H1 (cell line): Measurements from ENCODE around the gene LRRTM4. TPM values are rescaled to one million over a fixed set of nuclear protein-coding genes. Genes with fewer than 3 reads are reported as not detected.

Experiments
- CTCF ChIA-PET: fragments of 300-600 bp; sonication (Branson Sonifier 250); formaldehyde crosslinking; loops from one replicate; lab custom pipeline; 2021; ENCODE audit not compliant: partially characterized antibody; lab: Charles Lee
- POLR2A ChIA-PET: fragments of 300-600 bp; sonication (Branson Sonifier 250); formaldehyde crosslinking; loops from one replicate; lab custom pipeline; 2021; ENCODE audit warnings: inconsistent platforms; ENCODE audit not compliant: partially characterized antibody; lab: Charles Lee
- DNase-seq, 2 experiments: peaks; one replicate each; pipeline versions ENCODE4 v3.0.0 to v3.0.0-alpha.2; 2010 to 2022; ENCODE audit warnings: low spot score in 2 of 2, low read depth in 1 of 2, mixed read lengths in 1 of 2
- FAIRE-seq: peaks from 2 replicates; lab custom pipeline; 2011; peaks lifted over from hg19 to GRCh38; lab: Jason Lieb, UNC
- H2AFZ ChIP-seq: 2 replicates; pipeline ENCODE4 v1.8.1; 2012; ENCODE audit warnings: low read length, inconsistent platforms
- H2AK5ac ChIP-seq: 2 replicates; pipeline ENCODE4 v1.6.1; 2013; ENCODE audit warnings: low read depth, low read length
- H2BK120ac ChIP-seq: replicated peaks from 2 replicates; pipeline ENCODE3; 2013; ENCODE audit warnings: low read depth, low read length, inconsistent platforms
- H2BK12ac ChIP-seq: 2 replicates; pipeline ENCODE4 v1.6.1; 2013; ENCODE audit warnings: low read depth, low read length
- H2BK15ac ChIP-seq: 2 replicates; pipeline ENCODE4 v1.6.1; 2013; ENCODE audit warnings: low read length
- H2BK20ac ChIP-seq: 2 replicates; pipeline ENCODE4 v1.6.1; 2013; ENCODE audit warnings: low read length
- H2BK5ac ChIP-seq: 2 replicates; pipeline ENCODE4 v1.6.1; 2013; ENCODE audit warnings: low read depth, low read length
- H3K14ac ChIP-seq: 2 replicates; pipeline ENCODE4 v1.6.1; 2013; ENCODE audit warnings: inconsistent platforms; ENCODE audit not compliant: insufficient read length
- H3K18ac ChIP-seq: 2 replicates; pipeline ENCODE4 v1.6.1; 2013; ENCODE audit warnings: low read length; ENCODE audit errors: extremely low read depth
- H3K23ac ChIP-seq: 2 replicates; pipeline ENCODE4 v1.6.1; 2013; ENCODE audit warnings: inconsistent platforms; ENCODE audit not compliant: insufficient read length
- H3K23me2 ChIP-seq: 2 replicates; pipeline ENCODE4 v1.6.1; 2013; ENCODE audit warnings: low read depth, low read length
- H3K27ac ChIP-seq: 2 replicates; pipeline ENCODE4 v1.6.1; 2011; ENCODE audit warnings: low read depth, low read length, inconsistent platforms
- H3K27me3 ChIP-seq, 4 experiments: replicated peaks in 1 of 4; 1 replicate in 1 of 4; 2 replicates in 3 of 4; pipeline versions ENCODE4 v1.6.1 to v1.8.1; 2011 to 2013; ENCODE audit warnings: low read length in 3 of 4, mild to moderate bottlenecking in 3 of 4, inconsistent platforms in 2 of 4, mixed read lengths in 2 of 4, moderate library complexity in 1 of 4; ENCODE audit not compliant: control insufficient read depth in 3 of 4, insufficient read depth in 3 of 4; ENCODE audit errors: extremely low read depth in 1 of 4
- H3K36me3 ChIP-seq, 4 experiments: 2 replicates each; pipeline versions ENCODE4 v1.6.1 to v1.8.1; 2011 to 2013; ENCODE audit warnings: mild to moderate bottlenecking in 4 of 4, low read length in 3 of 4, moderate library complexity in 2 of 4, control low read depth in 1 of 4, inconsistent platforms in 1 of 4; ENCODE audit not compliant: insufficient read depth in 4 of 4, control insufficient read depth in 2 of 4
- H3K4ac ChIP-seq: replicated peaks from 2 replicates; pipeline ENCODE3; 2013; ENCODE audit warnings: low read length, low read depth, mixed read lengths, inconsistent platforms; ENCODE audit not compliant: insufficient read length
- H3K4me1 ChIP-seq, 4 experiments: replicated peaks in 1 of 4; 1 replicate in 1 of 4; 2 replicates in 3 of 4; pipeline versions ENCODE4 v1.6.1 to v1.8.1; 2011 to 2013; ENCODE audit warnings: low read length in 3 of 4, inconsistent platforms in 2 of 4, mixed read lengths in 1 of 4; ENCODE audit not compliant: insufficient read depth in 4 of 4, control insufficient read depth in 3 of 4
- H3K4me2 ChIP-seq, 2 experiments: 2 replicates each; pipeline versions ENCODE4 v1.6.1 to v1.8.1; 2011 to 2013; ENCODE audit warnings: low read depth in 2 of 2, low read length in 2 of 2, control low read depth in 1 of 2, inconsistent platforms in 1 of 2, mild to moderate bottlenecking in 1 of 2; ENCODE audit not compliant: insufficient read depth in 1 of 2
- H3K4me3 ChIP-seq, 4 experiments: fragments of 200-600, 300-600 bp in 1 of 4; sonication (generic), shearing (Covaris generic), sonication (Bioruptor Twin) in 1 of 4; 2 replicates each; pipeline versions ENCODE4 v1.5.1 to v1.8.1; 2011 to 2016; ENCODE audit warnings: low read length in 4 of 4, low read depth in 3 of 4, control low read depth in 2 of 4, inconsistent platforms in 2 of 4, mild to moderate bottlenecking in 2 of 4, mixed read lengths in 1 of 4, moderate library complexity in 1 of 4; ENCODE audit not compliant: insufficient read depth in 2 of 4; ENCODE audit errors: extremely low read depth in 1 of 4
- H3K56ac ChIP-seq: replicated peaks from 2 replicates; pipeline ENCODE3; 2013; ENCODE audit warnings: low read depth, mild to moderate bottlenecking, mixed read lengths, low read length, inconsistent platforms; ENCODE audit not compliant: insufficient read length
- H3K79me1 ChIP-seq: 2 replicates; pipeline ENCODE4 v1.6.1; 2013; ENCODE audit warnings: low read depth, low read length, control low read depth
- H3K79me2 ChIP-seq, 2 experiments: 2 replicates each; pipeline versions ENCODE4 v1.6.1 to v1.8.1; 2012 to 2013; ENCODE audit warnings: low read length in 2 of 2, mild to moderate bottlenecking in 2 of 2, inconsistent platforms in 1 of 2; ENCODE audit not compliant: insufficient read depth in 2 of 2, control insufficient read depth in 1 of 2
- H3K9ac ChIP-seq, 4 experiments: replicated peaks in 1 of 4; 1 replicate in 1 of 4; 2 replicates in 3 of 4; pipeline versions ENCODE4 v1.6.1 to v1.8.1; 2011 to 2013; ENCODE audit warnings: low read depth in 3 of 4, low read length in 3 of 4, control low read depth in 2 of 4, mild to moderate bottlenecking in 2 of 4, moderate library complexity in 2 of 4, inconsistent platforms in 1 of 4; ENCODE audit errors: extremely low read depth in 1 of 4
- H3K9me3 ChIP-seq, 2 experiments: 2 replicates each; pipeline versions ENCODE4 v1.6.1 to v1.8.1; 2012 to 2013; ENCODE audit warnings: mild to moderate bottlenecking in 2 of 2, moderate library complexity in 2 of 2, control low read depth in 1 of 2, inconsistent platforms in 1 of 2, low read depth in 1 of 2, low read length in 1 of 2, mixed read lengths in 1 of 2; ENCODE audit not compliant: insufficient read depth in 2 of 2
- H4K20me1 ChIP-seq, 2 experiments: replicated peaks in 1 of 2; 2 replicates each; pipeline versions ENCODE3 to v1.8.1; 2011 to 2013; ENCODE audit warnings: inconsistent platforms in 2 of 2, low read length in 2 of 2, mild to moderate bottlenecking in 1 of 2; ENCODE audit not compliant: insufficient read depth in 2 of 2, control insufficient read depth in 1 of 2
- H4K5ac ChIP-seq: 2 replicates; pipeline ENCODE4 v1.6.1; 2013; ENCODE audit warnings: low read length, low read depth, mixed read lengths, inconsistent platforms; ENCODE audit not compliant: insufficient read length
- H4K8ac ChIP-seq: 2 replicates; pipeline ENCODE4 v1.8.0; 2013; ENCODE audit warnings: mild to moderate bottlenecking, moderate library complexity, low read length, inconsistent platforms; ENCODE audit not compliant: insufficient read depth; ENCODE audit errors: extremely low read depth
- H4K91ac ChIP-seq: replicated peaks from 2 replicates; pipeline ENCODE3; 2013; ENCODE audit warnings: low read length, mixed read lengths, inconsistent platforms; ENCODE audit not compliant: insufficient read length
- BCL11A ChIP-seq, 2 experiments: IDR thresholded peaks; one replicate each; pipeline ENCODE4 v1.6.1; 2011; ENCODE audit warnings: low read depth in 2 of 2, low read length in 2 of 2, mild to moderate bottlenecking in 2 of 2
- MAFK ChIP-seq: IDR thresholded peaks from 2 replicates; pipeline ENCODE4 v1.6.1; 2012; ENCODE audit warnings: low read depth, mild to moderate bottlenecking, improper control_type of control experiment, low read length
- NRF1 ChIP-seq: IDR thresholded peaks from 2 replicates; pipeline ENCODE4 v1.6.1; 2011; ENCODE audit warnings: mild to moderate bottlenecking, low read depth, low read length, improper control_type of control experiment
- PHF8 ChIP-seq: fragments of 200-600 bp; sonication (generic); conservative IDR thresholded peaks from 2 replicates; pipeline ENCODE4 v1.7.1; 2012; ENCODE audit warnings: low read depth, mild to moderate bottlenecking, inconsistent platforms, low read length, moderate library complexity
- POU5F1 ChIP-seq: IDR thresholded peaks from 2 replicates; pipeline ENCODE4 v1.6.1; 2011; ENCODE audit warnings: low read depth, mild to moderate bottlenecking, low read length, moderate library complexity
- RBBP5 ChIP-seq: IDR thresholded peaks from 2 replicates; pipeline ENCODE4 v1.7.1; 2012; ENCODE audit warnings: low read depth, mild to moderate bottlenecking, inconsistent platforms, low read length, moderate library complexity, borderline replicate concordance
- SIRT6 ChIP-seq: IDR thresholded peaks from one replicate; pipeline ENCODE4 v1.7.1; 2012; ENCODE audit warnings: low read length, inconsistent platforms
- SP2 ChIP-seq: IDR thresholded peaks from 2 replicates; pipeline ENCODE4 v1.6.1; 2012; ENCODE audit warnings: mild to moderate bottlenecking, low read length, inconsistent platforms
- SRF ChIP-seq: IDR thresholded peaks from 2 replicates; pipeline ENCODE4 v1.6.1; 2011; ENCODE audit warnings: mild to moderate bottlenecking, low read depth, low read length, moderate library complexity
- SUZ12 ChIP-seq: fragments of 200-600 bp; sonication (generic); IDR thresholded peaks from 2 replicates; pipeline ENCODE4 v1.6.1; 2012; ENCODE audit warnings: mild to moderate bottlenecking, inconsistent platforms, low read length, moderate library complexity, mixed read lengths
- TAF7 ChIP-seq: optimal IDR thresholded peaks from 2 replicates; pipeline ENCODE3; 2011; ENCODE audit warnings: low read depth, mild to moderate bottlenecking, inconsistent platforms, low read length, moderate library complexity, borderline replicate concordance
- WGBS, 2 experiments: shearing (Covaris generic) in 1 of 2; methylation state at CpG; one replicate each; pipeline versions ENCODE4 v1.1.6 to v1.1.7; 2013 to 2015; ENCODE audit warnings: low lambda C conversion rate in 2 of 2, mixed read lengths in 2 of 2, inconsistent platforms in 1 of 2, low coverage in 1 of 2, missing lambda C conversion rate in 1 of 2; ENCODE audit not compliant: insufficient replicate concordance in 2 of 2, insufficient coverage in 1 of 2, insufficient read length in 1 of 2; ENCODE audit errors: extremely low coverage in 1 of 2, missing lambda C conversion rate in 1 of 2; 5-methylcytosine and 5-hydroxymethylcytosine counted together
- polyA plus RNA-seq, 7 experiments: library from polyadenylated mRNA; depleted of rRNA in 3 of 7; stranded (reverse) in 5 of 7; unstranded in 2 of 7; fragments of >200 nt in 5 of 7; fragments of 200-250 nt in 2 of 7; gene quantifications; 1 replicate in 5 of 7; 2 replicates in 1 of 7; 4 replicates in 1 of 7; pipeline versions ENCODE4 v1.2.1 to v1.2.3, GENCODE V29; 2011 to 2013; ENCODE audit warnings: missing spikeins in 2 of 7, mixed read lengths in 2 of 7
- total RNA-seq: library from RNA; stranded (reverse); fragmentation: NEBNext Ultra II Directional; extraction: Animal tissue kit (Norgen Biotek cat#: 25700); gene quantifications from 2 replicates; pipeline ENCODE4 v1.2.1, GENCODE V29; 2021
- TF ChIP-seq, protein P1 (sequence below), 3 experiments: IDR thresholded peaks; 1 replicate in 2 of 3; 2 replicates in 1 of 3; pipeline versions ENCODE4 v1.5.1 to v1.6.1; 2011; ENCODE audit warnings: low read length in 3 of 3, mild to moderate bottlenecking in 3 of 3, inconsistent platforms in 2 of 3, low read depth in 1 of 3, moderate library complexity in 1 of 3; ENCODE audit not compliant: insufficient read depth in 1 of 3; ENCODE audit errors: control extremely low read depth in 1 of 3

The LRRTM4 gene
- total and polyA plus RNA-seq, 2 of the 8 experiments (the other 6 are each of a cell fraction or from before 2014, with no cell fraction given) = 3.6 to 9.5 TPM

DNA sequence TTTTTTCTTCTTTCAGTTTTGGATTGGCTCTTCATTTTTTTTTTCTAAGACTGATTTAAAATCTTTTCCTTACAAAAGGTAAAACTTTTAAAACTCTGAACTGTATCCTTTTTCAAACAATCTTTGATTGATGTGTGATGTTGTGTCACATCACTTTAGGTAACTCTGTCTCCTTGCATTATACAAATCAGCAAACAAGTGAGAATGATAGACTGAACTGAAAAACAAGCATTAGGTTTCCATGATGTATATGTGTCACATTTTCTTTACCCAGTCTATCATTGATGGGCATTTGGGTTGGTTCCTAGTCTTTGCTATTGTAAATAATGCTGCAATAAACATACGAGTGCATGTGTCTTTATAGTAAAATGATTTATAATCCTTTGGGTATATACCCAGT is 655.7 kb downstream of the LRRTM4 start:
- CTCF ChIA-PET = no interaction called here
- Histone ChIP-seq H3K9ac (no peak overlapping the region), H4K8ac (no peak overlapping the region), H2BK12ac (no peak overlapping the region), H3K79me2 (no peaks in the 10 kb centered on the region), H3K14ac (no peak overlapping the region), H3K36me3 (no peaks in the 10 kb centered on the region), H4K91ac (no peak overlapping the region), H3K27ac (no peak overlapping the region), H3K56ac (no peak overlapping the region), H2BK5ac (no peak overlapping the region), H3K23me2 (no peaks in the 10 kb centered on the region), H3K4me3 (no peak overlapping the region), H2BK20ac (no peak overlapping the region), H3K4me1 (0 out of 7 replicates have a peak, but pooled peaks cover 0 to 2% (median 0%) of the 10 kb centered on the region in 4 experiments), H3K9me3 (no peaks in the 10 kb centered on the region), H3K4me2 (no peak overlapping the region), H3K79me1 (no peaks in the 10 kb centered on the region), H3K18ac (no peak overlapping the region), H3K27me3 (no peaks in the 10 kb centered on the region), H2AFZ (no peak overlapping the region), H4K5ac (no peak overlapping the region), H3K4ac (no peak overlapping the region), H2BK120ac (no peak overlapping the region), H3K23ac (no peak overlapping the region), H2AK5ac (no peak overlapping the region), H2BK15ac (no peak overlapping the region), H4K20me1 (no peaks in the 10 kb centered on the region)
- FAIRE-seq (no peak), DNase-seq (no peak)
- POLR2A ChIA-PET = no interaction called here
- 100% methylated on average over 1 of the region's 1 CpG; no CpG with 5 or more reads in 1 of the 2 experiments for WGBS, 2 experiments
- no peak for TF ChIP-seq PHF8
- no peak for TF ChIP-seq BCL11A (IDR thresholded peaks at IDR 0.05; ENCODE audit: low read depth in 2 of 2, low read length in 2 of 2)
- TF ChIP-seq SIRT6 = no peak
- TF ChIP-seq MAFK = no peak
- no peak for TF ChIP-seq SRF
- no peak for TF ChIP-seq POU5F1
- TF ChIP-seq, protein P1, sequence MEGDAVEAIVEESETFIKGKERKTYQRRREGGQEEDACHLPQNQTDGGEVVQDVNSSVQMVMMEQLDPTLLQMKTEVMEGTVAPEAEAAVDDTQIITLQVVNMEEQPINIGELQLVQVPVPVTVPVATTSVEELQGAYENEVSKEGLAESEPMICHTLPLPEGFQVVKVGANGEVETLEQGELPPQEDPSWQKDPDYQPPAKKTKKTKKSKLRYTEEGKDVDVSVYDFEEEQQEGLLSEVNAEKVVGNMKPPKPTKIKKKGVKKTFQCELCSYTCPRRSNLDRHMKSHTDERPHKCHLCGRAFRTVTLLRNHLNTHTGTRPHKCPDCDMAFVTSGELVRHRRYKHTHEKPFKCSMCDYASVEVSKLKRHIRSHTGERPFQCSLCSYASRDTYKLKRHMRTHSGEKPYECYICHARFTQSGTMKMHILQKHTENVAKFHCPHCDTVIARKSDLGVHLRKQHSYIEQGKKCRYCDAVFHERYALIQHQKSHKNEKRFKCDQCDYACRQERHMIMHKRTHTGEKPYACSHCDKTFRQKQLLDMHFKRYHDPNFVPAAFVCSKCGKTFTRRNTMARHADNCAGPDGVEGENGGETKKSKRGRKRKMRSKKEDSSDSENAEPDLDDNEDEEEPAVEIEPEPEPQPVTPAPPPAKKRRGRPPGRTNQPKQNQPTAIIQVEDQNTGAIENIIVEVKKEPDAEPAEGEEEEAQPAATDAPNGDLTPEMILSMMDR (IDR thresholded peaks at IDR 0.05; ENCODE audit: control extremely low read depth in 1 of 3, insufficient read depth in 1 of 3, low read depth in 1 of 3, low read length in 3 of 3) = no peak
- no peak for TF ChIP-seq TAF7
- no peak for TF ChIP-seq SP2
- TF ChIP-seq NRF1 = no peak
- no peak for TF ChIP-seq SUZ12
- TF ChIP-seq RBBP5 = no peak
